ENCODE measurements around the gene NOTCH2.
"Not testable (repeated sequence)": the region's sequence is repeated elsewhere in the genome, so short reads cannot be mapped to it uniquely, and the experiment has no call there.

Gene NOTCH2

GRCh38 chr1:120069067-120069919, at the start of gene NOTCH2:
TSS of gene NOTCH2 (minus strand) at chr1:120069662. CDS start at chr1:120069406, 256 bp downstream.
- H4K20me1 ChIP-seq (ENCODE audit: insufficient read depth, low read length); H3K79me2 ChIP-seq (ENCODE audit: low read length); H3K9me3 ChIP-seq (ENCODE audit: insufficient read depth, low read length); H2AFZ ChIP-seq (ENCODE audit: low read depth, low read length); H3K36me3 ChIP-seq (replicated peaks; ENCODE audit: low read depth, low read length); H3K27ac ChIP-seq (ENCODE audit: low read length); H3K27me3 ChIP-seq (ENCODE audit: low read depth, low read length): not testable (repeated sequence)
- Histone ChIP-seq H3K4me1 (ENCODE audit: low read length) (peaks cover 15% of the 10 kb centered on the region), H3K9ac (ENCODE audit: low read length) (peak within 1 kb of the TSS; percentile 59), H3K4me2 (ENCODE audit: low read length) (peak within 1 kb of the TSS; percentile 52), H3K4me3 (ENCODE audit: low read length) (peak within 1 kb of the TSS; percentile 69)

DNA sequence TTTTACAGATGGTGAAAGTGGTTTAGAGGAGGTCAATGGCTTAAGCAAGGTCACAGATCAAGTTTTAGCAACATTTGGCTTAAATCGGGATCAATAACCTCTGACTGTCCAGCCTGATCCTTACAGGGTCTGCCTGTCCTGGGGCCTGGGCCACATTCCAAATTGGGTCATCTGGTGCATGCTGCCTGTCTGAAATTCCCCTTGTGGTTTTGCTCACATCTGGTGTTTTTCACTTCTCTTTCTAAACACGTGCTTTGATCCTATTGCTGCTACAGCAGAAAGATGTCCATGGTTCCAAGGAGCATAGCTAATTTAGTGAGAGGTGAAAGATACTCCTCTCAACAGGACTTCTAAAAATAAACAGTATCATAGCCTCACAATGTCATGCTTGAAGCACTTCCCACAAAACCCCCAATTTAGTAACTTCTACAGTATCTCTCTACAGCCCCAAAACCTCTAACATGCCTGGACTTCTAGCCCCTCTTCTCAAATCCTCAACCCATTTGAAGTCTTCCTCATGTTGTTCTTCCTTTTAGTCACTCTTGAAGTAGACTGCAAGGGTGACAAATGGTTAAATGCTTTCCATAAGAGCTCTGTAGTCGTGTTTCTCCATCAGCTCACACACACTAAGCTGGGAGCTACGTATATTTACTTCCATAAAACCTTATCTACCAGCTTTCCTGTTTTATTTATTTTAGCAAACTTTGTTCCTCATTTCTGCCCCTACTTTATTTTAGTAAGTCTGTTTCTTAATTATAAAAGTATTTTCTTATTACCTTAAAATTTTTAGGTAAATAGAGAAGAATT, 48.1 kb upstream of the NOTCH2 start:
- not testable (repeated sequence) for H3K27me3 ChIP-seq (ENCODE audit: low read depth, low read length); H4K20me1 ChIP-seq (ENCODE audit: insufficient read depth, low read length); H3K36me3 ChIP-seq (replicated peaks; ENCODE audit: low read depth, low read length); H3K9me3 ChIP-seq (ENCODE audit: insufficient read depth, low read length); H3K79me2 ChIP-seq (ENCODE audit: low read length); H2AFZ ChIP-seq (ENCODE audit: low read depth, low read length); H3K4me3 ChIP-seq (ENCODE audit: low read length)
- Histone ChIP-seq H3K27ac (ENCODE audit: low read length) (peak overlapping the region; percentile 72), H3K9ac (ENCODE audit: low read length) (peak overlapping the region; percentile 26; the same call in 1 of the 2 replicates), H3K4me1 (ENCODE audit: low read length) (peaks cover 28% of the 10 kb centered on the region), H3K4me2 (ENCODE audit: low read length) (peak overlapping the region; percentile 42)

DNA sequence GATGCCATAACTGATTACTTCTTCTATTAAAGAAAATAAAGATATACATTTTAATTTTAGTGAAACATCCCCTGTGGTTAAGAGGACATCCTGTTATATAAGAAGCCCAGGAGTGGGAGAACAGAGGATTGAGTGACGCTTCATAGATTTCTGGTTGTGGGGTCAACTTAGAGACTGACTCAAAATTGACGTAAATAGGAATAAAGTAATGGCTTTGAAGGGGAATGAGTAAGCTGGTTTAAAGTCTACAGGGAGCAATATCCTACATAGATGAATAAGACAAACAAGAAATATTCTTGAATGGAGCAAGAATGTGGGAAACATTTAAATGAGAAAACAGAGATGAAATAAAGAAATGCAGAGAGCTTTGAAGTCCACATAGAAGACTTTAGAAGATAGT, 46.6 kb upstream of the NOTCH2 start:
- H3K79me2 ChIP-seq (ENCODE audit: low read length); H3K9me3 ChIP-seq (ENCODE audit: insufficient read depth, low read length); H3K27ac ChIP-seq (ENCODE audit: low read length); H3K27me3 ChIP-seq (ENCODE audit: low read depth, low read length); H3K36me3 ChIP-seq (replicated peaks; ENCODE audit: low read depth, low read length); H3K9ac ChIP-seq (ENCODE audit: low read length); H4K20me1 ChIP-seq (ENCODE audit: insufficient read depth, low read length); H3K4me2 ChIP-seq (ENCODE audit: low read length); H3K4me3 ChIP-seq (ENCODE audit: low read length); H2AFZ ChIP-seq (ENCODE audit: low read depth, low read length): not testable (repeated sequence)
- peaks cover 22% of the 10 kb centered on the region for H3K4me1 ChIP-seq (ENCODE audit: low read length)

GRCh38 chr1:120113134-120113533, 43.7 kb upstream of the NOTCH2 start:
- H4K20me1 ChIP-seq (ENCODE audit: insufficient read depth, low read length); H3K9ac ChIP-seq (ENCODE audit: low read length); H3K4me3 ChIP-seq (ENCODE audit: low read length); H3K27me3 ChIP-seq (ENCODE audit: low read depth, low read length); H3K9me3 ChIP-seq (ENCODE audit: insufficient read depth, low read length); H3K4me2 ChIP-seq (ENCODE audit: low read length); H3K36me3 ChIP-seq (replicated peaks; ENCODE audit: low read depth, low read length); H3K79me2 ChIP-seq (ENCODE audit: low read length); H2AFZ ChIP-seq (ENCODE audit: low read depth, low read length); H3K27ac ChIP-seq (ENCODE audit: low read length): not testable (repeated sequence)
- H3K4me1 ChIP-seq (ENCODE audit: low read length): peaks cover 20% of the 10 kb centered on the region

- H3K4me2 ChIP-seq (ENCODE audit: low read length); H4K20me1 ChIP-seq (ENCODE audit: insufficient read depth, low read length); H3K27me3 ChIP-seq (ENCODE audit: low read depth, low read length); H3K27ac ChIP-seq (ENCODE audit: low read length); H2AFZ ChIP-seq (ENCODE audit: low read depth, low read length); H3K9me3 ChIP-seq (ENCODE audit: insufficient read depth, low read length); H3K4me3 ChIP-seq (ENCODE audit: low read length); H3K36me3 ChIP-seq (replicated peaks; ENCODE audit: low read depth, low read length); H3K79me2 ChIP-seq (ENCODE audit: low read length); H3K9ac ChIP-seq (ENCODE audit: low read length): not testable (repeated sequence)
- H3K4me1 ChIP-seq (ENCODE audit: low read length): peaks cover 14% of the 10 kb centered on the region
These were observed 42.8 kb upstream of the NOTCH2 start for GRCh38 chr1:120112212-120112611.

DNA sequence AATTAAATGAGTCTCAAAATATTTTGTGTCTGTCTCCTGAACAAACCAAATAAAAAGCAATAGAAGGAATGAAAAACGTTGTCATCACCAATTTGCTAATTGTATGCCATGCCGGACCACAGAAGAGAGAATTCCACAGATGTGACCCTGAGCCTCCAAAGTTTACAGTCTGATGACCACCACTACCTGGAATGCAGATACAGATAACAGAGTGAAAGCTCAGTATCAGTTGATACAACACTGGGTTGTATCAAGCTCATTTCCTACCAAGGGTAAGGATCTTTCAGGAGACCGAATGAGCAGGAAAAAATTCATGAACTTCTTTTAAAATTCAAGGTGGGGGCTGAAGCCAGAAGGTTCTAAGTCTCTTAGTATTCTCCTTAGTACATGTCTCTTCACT, 42.3 kb upstream of the NOTCH2 start:
- peaks cover 12% of the 10 kb centered on the region for H3K4me1 ChIP-seq (ENCODE audit: low read length)
- H3K9me3 ChIP-seq (ENCODE audit: insufficient read depth, low read length); H3K27me3 ChIP-seq (ENCODE audit: low read depth, low read length); H3K9ac ChIP-seq (ENCODE audit: low read length); H3K4me2 ChIP-seq (ENCODE audit: low read length); H3K27ac ChIP-seq (ENCODE audit: low read length); H3K4me3 ChIP-seq (ENCODE audit: low read length); H3K36me3 ChIP-seq (replicated peaks; ENCODE audit: low read depth, low read length); H3K79me2 ChIP-seq (ENCODE audit: low read length); H2AFZ ChIP-seq (ENCODE audit: low read depth, low read length); H4K20me1 ChIP-seq (ENCODE audit: insufficient read depth, low read length): not testable (repeated sequence)

DNA sequence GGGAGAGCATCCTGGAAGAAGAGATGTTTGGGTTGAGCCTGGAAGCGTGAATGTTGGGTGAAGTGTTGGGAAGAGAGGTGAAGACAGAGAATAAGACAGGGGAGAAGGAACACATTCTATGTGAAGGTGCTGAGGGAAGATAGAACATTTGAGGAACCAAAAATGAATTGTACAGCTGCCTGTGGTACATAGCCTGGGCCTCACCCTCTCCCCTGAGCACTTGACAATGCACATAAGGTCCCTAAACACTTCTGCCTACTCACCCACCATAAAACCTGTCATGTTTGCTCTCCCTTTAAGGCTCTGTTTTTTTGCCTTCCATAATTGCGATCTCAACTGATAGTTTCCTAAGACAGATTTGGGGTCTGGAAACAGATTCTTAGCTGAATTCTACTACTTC, 41.5 kb upstream of the NOTCH2 start:
- H3K4me2 ChIP-seq (ENCODE audit: low read length); H3K36me3 ChIP-seq (replicated peaks; ENCODE audit: low read depth, low read length): not testable (repeated sequence)

DNA sequence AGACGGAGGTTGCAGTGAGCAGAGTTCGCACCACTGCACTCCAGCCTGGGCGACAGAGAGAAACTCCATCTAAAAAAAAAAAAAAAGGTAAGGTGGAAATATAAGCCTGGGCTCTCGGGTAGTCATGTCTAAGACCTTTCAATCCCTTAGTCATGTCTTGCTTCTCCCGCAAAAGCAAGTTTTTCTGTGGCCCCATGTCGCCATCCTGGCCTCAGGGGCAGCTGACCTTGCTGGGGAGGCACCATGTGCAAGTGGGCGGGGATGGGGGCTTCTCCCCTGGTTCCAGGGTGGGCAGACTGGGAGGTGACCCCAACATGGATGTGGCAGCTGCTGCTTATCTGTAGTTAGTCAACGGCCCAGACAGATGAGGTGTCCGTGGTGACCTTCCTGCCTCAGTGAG, 40.2 kb upstream of the NOTCH2 start:
- H3K36me3 ChIP-seq (replicated peaks; ENCODE audit: low read depth, low read length); H2AFZ ChIP-seq (ENCODE audit: low read depth, low read length); H3K4me3 ChIP-seq (ENCODE audit: low read length); H3K9ac ChIP-seq (ENCODE audit: low read length); H4K20me1 ChIP-seq (ENCODE audit: insufficient read depth, low read length); H3K79me2 ChIP-seq (ENCODE audit: low read length); H3K27ac ChIP-seq (ENCODE audit: low read length); H3K4me1 ChIP-seq (ENCODE audit: low read length); H3K27me3 ChIP-seq (ENCODE audit: low read depth, low read length); H3K9me3 ChIP-seq (ENCODE audit: insufficient read depth, low read length): not testable (repeated sequence)
- H3K4me2 ChIP-seq (ENCODE audit: low read length): peak overlapping the region; percentile 22

More for the DNA sequence above, 41.5 kb upstream of the NOTCH2 start:
- H2AFZ ChIP-seq (ENCODE audit: low read depth, low read length); H3K9ac ChIP-seq (ENCODE audit: low read length); H3K4me3 ChIP-seq (ENCODE audit: low read length); H3K79me2 ChIP-seq (ENCODE audit: low read length); H3K4me1 ChIP-seq (ENCODE audit: low read length); H3K27ac ChIP-seq (ENCODE audit: low read length); H4K20me1 ChIP-seq (ENCODE audit: insufficient read depth, low read length); H3K9me3 ChIP-seq (ENCODE audit: insufficient read depth, low read length); H3K27me3 ChIP-seq (ENCODE audit: low read depth, low read length): not testable (repeated sequence)

DNA sequence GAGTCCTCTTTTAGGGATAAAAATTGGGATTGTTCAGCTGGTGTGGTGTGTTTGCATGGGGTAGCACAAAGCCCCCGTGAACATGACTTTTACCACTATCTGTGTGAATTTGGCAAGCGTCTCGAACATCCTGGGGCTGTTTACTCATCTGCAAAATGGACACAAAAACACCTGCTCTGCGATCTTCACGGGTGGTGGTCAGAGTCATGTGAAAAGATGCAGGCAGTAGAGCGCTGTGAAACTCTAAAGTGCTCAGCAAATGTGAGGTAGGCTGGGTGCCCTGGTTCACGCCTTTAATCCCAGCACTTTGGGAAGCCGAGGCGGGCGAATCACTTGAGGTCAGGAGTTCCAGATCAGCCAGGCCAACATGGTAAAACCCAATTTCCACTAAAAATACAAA, 39.7 kb upstream of the NOTCH2 start:
- H3K9me3 ChIP-seq (ENCODE audit: insufficient read depth, low read length); H3K4me3 ChIP-seq (ENCODE audit: low read length): not testable (repeated sequence)
- peak overlapping the region; percentile 22; the same call in 1 of the 2 replicates for H3K4me2 ChIP-seq (ENCODE audit: low read length)

More for the DNA sequence above, 39.7 kb upstream of the NOTCH2 start:
- not testable (repeated sequence) for H2AFZ ChIP-seq (ENCODE audit: low read depth, low read length); H3K9ac ChIP-seq (ENCODE audit: low read length); H3K27ac ChIP-seq (ENCODE audit: low read length); H3K4me1 ChIP-seq (ENCODE audit: low read length); H4K20me1 ChIP-seq (ENCODE audit: insufficient read depth, low read length); H3K36me3 ChIP-seq (replicated peaks; ENCODE audit: low read depth, low read length); H3K79me2 ChIP-seq (ENCODE audit: low read length); H3K27me3 ChIP-seq (ENCODE audit: low read depth, low read length)
